GM19239 (cell line): ENCODE data around the gene DUOXA2.
"Not testable (repeated sequence)": the region's sequence is repeated elsewhere in the genome, so short reads cannot be mapped to it uniquely, and the experiment has no call there.

Source experiments
- DNase-seq: peaks from one replicate; pipeline ENCODE4 v3.0.0; 2011; ENCODE audit warnings: low spot score; ENCODE audit not compliant: insufficient read length
- FAIRE-seq: peaks from 2 replicates; lab custom pipeline; 2011; peaks lifted over from hg19 to GRCh38; lab: Jason Lieb, UNC

DUOXA2 gene

GRCh38 chr15:45114076-45114750, at the start of gene DUOXA2, which contains the start of gene DUOX2:
Gene DUOXA2 (plus strand): TSS chr15:45114326. CDS start chr15:45114606, 280 bp downstream.
Gene DUOX2 (minus strand): TSS chr15:45114172. CDS start chr15:45113411, 761 bp downstream.
- DNase-seq (no peak), FAIRE-seq (no peak)

- FAIRE-seq = no peak
- DNase-seq = no peak
Observed at GRCh38 chr15:45064386-45064785, 49.7 kb upstream of the DUOXA2 start.

- FAIRE-seq, DNase-seq: not testable (repeated sequence)
Observed at GRCh38 chr15:45069942-45070360, 44.2 kb upstream of the DUOXA2 start.

- DNase-seq, FAIRE-seq: not testable (repeated sequence)
Observed at GRCh38 chr15:45073602-45074001, 40.5 kb upstream of the DUOXA2 start.

- not testable (repeated sequence) for DNase-seq, FAIRE-seq
Observed at GRCh38 chr15:45075440-45076320, 38.4 kb upstream of the DUOXA2 start.

GRCh38 chr15:45077391-45077790, 36.7 kb upstream of the DUOXA2 start:
- FAIRE-seq, DNase-seq: not testable (repeated sequence)

- not testable (repeated sequence) for DNase-seq, FAIRE-seq
Observed at GRCh38 chr15:45079201-45079600, 34.9 kb upstream of the DUOXA2 start.

GRCh38 chr15:45079628-45080246, 34.4 kb upstream of the DUOXA2 start:
- FAIRE-seq, DNase-seq: not testable (repeated sequence)

- DNase-seq, FAIRE-seq: not testable (repeated sequence)
Observed at GRCh38 chr15:45080593-45080992, 33.5 kb upstream of the DUOXA2 start.

- DNase-seq, FAIRE-seq: not testable (repeated sequence)
Observed at GRCh38 chr15:45082412-45082811, 31.7 kb upstream of the DUOXA2 start.

- no peak for FAIRE-seq
Observed at GRCh38 chr15:45083223-45083622, 30.9 kb upstream of the DUOXA2 start.

GRCh38 chr15:45084163-45084562, 30.0 kb upstream of the DUOXA2 start:
- FAIRE-seq (no peak), DNase-seq (no peak)

More at GRCh38 chr15:45083223-45083622, 30.9 kb upstream of the DUOXA2 start:
- no peak for DNase-seq

GRCh38 chr15:45087513-45087912, 26.6 kb upstream of the DUOXA2 start:
- FAIRE-seq (no peak), DNase-seq (no peak)

GRCh38 chr15:45088801-45089711, 25.1 kb upstream of the DUOXA2 start:
- DNase-seq = no peak
- FAIRE-seq = no peak

- FAIRE-seq = no peak
- DNase-seq = no peak
Observed at GRCh38 chr15:45089712-45090373, 24.3 kb upstream of the DUOXA2 start.

GRCh38 chr15:45091161-45091560, 23.0 kb upstream of the DUOXA2 start:
- DNase-seq = no peak

GRCh38 chr15:45091576-45091975, 22.6 kb upstream of the DUOXA2 start:
- FAIRE-seq (no peak), DNase-seq (no peak)

More at GRCh38 chr15:45091161-45091560, 23.0 kb upstream of the DUOXA2 start:
- FAIRE-seq = no peak

GRCh38 chr15:45093013-45093412, 21.1 kb upstream of the DUOXA2 start:
- no peak for DNase-seq
- FAIRE-seq = no peak
